ENCODE data around the gene PDE4B. TPM values are rescaled to one million over a fixed set of nuclear protein-coding genes. Genes with fewer than 3 reads are reported as not detected.

PDE4B gene
- total and polyA plus RNA-seq, 10 of the 15 experiments (the other 5 are each of a cell fraction or from before 2014, with no cell fraction given): 3.0 to 13.2 (median 5.7) TPM

GRCh38 chr1:65959896-65960567 lies 167.3 kb downstream of the PDE4B start:
- RAD21 ChIA-PET (ENCODE audit: unreplicated experiment): interaction anchor here (0.7 to 8.7 kb wide), 4 partner anchors 282 to 545 kb away, joined by 3 to 63 read pairs (median 18); no protein-coding TSS in a partner anchor
- SMC1A ChIA-PET (ENCODE audit: uncharacterized antibody, unreplicated experiment): interaction anchor here (0.6 to 3.6 kb wide), 13 partner anchors 24 to 546 kb away, joined by 3 to 66 read pairs (median 4); no protein-coding TSS in a partner anchor
- ATAC-seq (no peak), FAIRE-seq (no peak), DNase-seq (ENCODE audit: low read depth, low spot score) (no peak)
- Histone ChIP-seq H3K79me2 (ENCODE audit: control insufficient read depth, insufficient read depth, low read length) (no peaks in the 10 kb centered on the region), H3K27me3 (replicated peaks in 1 of 2; ENCODE audit: control insufficient read depth in 2 of 2, insufficient read depth in 2 of 2, low read length in 1 of 2) (peaks cover 0 to 2% of the 10 kb centered on the region in 2 experiments; a peak in 1 of 4 replicates), H2AFZ (ENCODE audit: control insufficient read depth, low read depth, low read length) (no peak overlapping the region), H3K4me1 (ENCODE audit: control insufficient read depth, insufficient read depth, low read length) (no peaks in the 10 kb centered on the region), H3K4me2 (ENCODE audit: control insufficient read depth, insufficient read depth) (no peak overlapping the region), H3K36me3 (ENCODE audit: control insufficient read depth in 2 of 2, insufficient read depth in 2 of 2, low read length in 1 of 2) (no peaks in the 10 kb centered on the region), H3K27ac (ENCODE audit: control insufficient read depth, insufficient read depth) (no peak overlapping the region), H3K9ac (ENCODE audit: control insufficient read depth, insufficient read depth, low read length) (no peak overlapping the region), H3K9me3 (replicated peaks; ENCODE audit: control insufficient read depth, insufficient read depth, low read length) (no peaks in the 10 kb centered on the region), H3K4me3 (no peak overlapping the region), H4K20me1 (ENCODE audit: control insufficient read depth, insufficient read depth) (no peaks in the 10 kb centered on the region)
- intact Hi-C loops (cut with micrococcal nuclease; ENCODE audit: unreplicated experiment) (loop anchor here (1.0 to 10.0 kb wide), 6 partner anchors 243 to 766 kb away; no protein-coding TSS in a partner anchor), in situ Hi-C loops (cut with MboI) (no loop called here)
- no TSS peak for BruUV-seq (replicated peaks)
- no peak for TF ChIP-seq SMAD1 (IDR thresholded peaks at IDR 0.05; ENCODE audit: low read depth, partially characterized antibody)
- no peak for TF ChIP-seq CBX3 (IDR thresholded peaks at IDR 0.05; ENCODE audit: borderline replicate concordance, low read depth)
- TF ChIP-seq SUZ12 (IDR thresholded peaks at IDR 0.05; ENCODE audit: unreplicated experiment): no peak
- TF ChIP-seq EP300 (IDR thresholded peaks at IDR 0.05; ENCODE audit: borderline replicate concordance in 1 of 2, control insufficient read depth in 1 of 2, low read depth in 2 of 2, low read length in 2 of 2): no peak
- TF ChIP-seq JUND (IDR thresholded peaks at IDR 0.05; ENCODE audit: low read depth, low read length): no peak
- no peak for TF ChIP-seq NR2F1 (conservative IDR thresholded peaks at IDR 0.05)
- no peak for TF ChIP-seq CTCF (IDR thresholded peaks at IDR 0.05 in 2 of 3, conservative IDR thresholded peaks at IDR 0.05 in 1 of 3; ENCODE audit: control insufficient read depth in 2 of 3, extremely low read depth in 1 of 3, insufficient read depth in 1 of 3, low read depth in 3 of 3, low read length in 3 of 3)
- no peak for TF ChIP-seq TCF7 (IDR thresholded peaks at IDR 0.05; ENCODE audit: borderline replicate concordance)
- TF ChIP-seq MYB (IDR thresholded peaks at IDR 0.05; ENCODE audit: borderline replicate concordance, low read depth, low read length): no peak
- no peak for TF ChIP-seq NBN (IDR thresholded peaks at IDR 0.05)
- no peak for TF ChIP-seq ZNF24 (IDR thresholded peaks at IDR 0.05)
- CTCF ChIA-PET: interaction anchor here (0.6 to 7.7 kb wide), 20 partner anchors 9 to 545 kb away, joined by 3 to 123 read pairs (median 4); no protein-coding TSS in a partner anchor
- 29% methylated on average over 7 of the region's 7 CpGs for WGBS (ENCODE audit: insufficient coverage, insufficient replicate concordance, low lambda C conversion rate, missing lambda C conversion rate)
- POLR2A ChIA-PET: no interaction called here

Data from GM12878 (cell line).